Peyer's patch (tissue), 4 donors: ENCODE data around the gene ATP5PD. TPM values are rescaled to one million over a fixed set of nuclear protein-coding genes. Genes with fewer than 3 reads are reported as not detected.

Experiments
- DNase-seq, 3 donors: peaks; one replicate each; pipeline ENCODE4 v3.0.0-alpha.2; 2017 to 2019
- H3K27ac ChIP-seq, 4 donors: fragments of 200-600 bp; sonication (generic); one replicate each; pipeline ENCODE4 v1.5.1; 2016 to 2019
- H3K27me3 ChIP-seq, 2 donors: fragments of 200-600 bp; sonication (generic); one replicate each; pipeline ENCODE4 v1.5.1; 2019
- H3K36me3 ChIP-seq, 3 donors: fragments of 200-600 bp; sonication (generic); one replicate each; pipeline ENCODE4 v1.5.1; 2016 to 2019
- H3K4me1 ChIP-seq, 4 donors: fragments of 200-600 bp; sonication (generic); one replicate each; pipeline ENCODE4 v1.5.1; 2016 to 2019
- H3K4me3 ChIP-seq, 4 donors: fragments of 200-600 bp; sonication (generic); 1 replicate in 3 of 4; 2 replicates in 1 of 4; pipeline ENCODE4 v1.5.1; 2016 to 2019; ENCODE audit warnings: mild to moderate bottlenecking in 1 of 4
- H3K9me3 ChIP-seq, 4 donors: fragments of 200-600 bp; sonication (generic); one replicate each; pipeline ENCODE4 v1.5.1; 2016 to 2019; ENCODE audit warnings: mild to moderate bottlenecking in 1 of 4
- POLR2A ChIP-seq, 2 donors: fragments of 450-650 bp; IDR thresholded peaks; one replicate each; pipeline ENCODE4 v1.5.1; 2017; ENCODE audit warnings: antibody characterized with exemption in 2 of 2, mild to moderate bottlenecking in 2 of 2, moderate library complexity in 2 of 2
- total RNA-seq, 4 donors: library from RNA; depleted of rRNA; stranded (reverse); fragments of >200 nt; gene quantifications; one replicate each; pipeline ENCODE4 v1.1.0, GENCODE V29; 2016
- TF ChIP-seq, protein P1 (sequence below), 6 experiments: fragments of 450-650 bp in 4 of 6; fragments of 200-600 bp in 2 of 6; sonication (generic) in 1 of 6; IDR thresholded peaks; one replicate each; pipeline ENCODE4 v1.5.1; 2017 to 2019; ENCODE audit warnings: antibody characterized with exemption in 6 of 6, mild to moderate bottlenecking in 3 of 6, moderate library complexity in 1 of 6

ATP5PD gene
- total RNA-seq, 4 donors from 2014 or later = 202 to 302 (median 247) TPM

DNA sequence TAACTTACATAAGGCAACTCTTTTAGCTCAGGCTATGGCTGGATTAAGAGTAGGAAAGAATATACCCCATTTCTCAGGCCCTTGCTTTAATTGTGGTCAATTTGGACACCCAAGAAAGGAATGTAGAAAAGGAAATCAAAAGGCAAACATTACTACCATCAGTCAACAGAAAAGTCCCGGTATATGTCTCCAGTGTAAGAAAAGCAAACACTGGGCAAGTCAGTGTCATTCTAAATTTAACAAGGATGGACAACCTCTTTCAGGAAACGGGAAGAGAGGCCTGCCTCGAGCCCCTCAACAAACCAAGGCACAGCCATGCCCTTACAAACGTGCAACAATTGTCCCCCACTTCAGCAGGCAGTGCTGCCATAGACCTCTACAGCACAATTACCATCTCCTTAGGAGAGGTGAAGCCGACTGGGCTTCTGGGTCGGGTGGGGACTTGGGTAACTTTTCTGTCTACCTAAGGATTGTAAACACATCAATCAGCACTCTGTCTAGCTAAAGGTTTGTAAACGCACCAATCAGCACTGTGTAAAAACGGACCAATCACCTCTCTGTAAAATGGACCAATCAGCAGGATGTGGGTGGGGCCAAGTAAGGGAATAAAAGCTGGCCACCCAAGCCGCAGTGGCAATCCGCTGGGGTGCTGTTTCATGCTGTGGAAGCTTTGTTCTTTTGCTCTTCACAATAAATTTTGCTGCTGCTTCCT is 21.9 kb downstream of the ATP5PD start:
- H3K9me3 ChIP-seq = no peaks in the 10 kb centered on the region
- TF ChIP-seq, protein P1, sequence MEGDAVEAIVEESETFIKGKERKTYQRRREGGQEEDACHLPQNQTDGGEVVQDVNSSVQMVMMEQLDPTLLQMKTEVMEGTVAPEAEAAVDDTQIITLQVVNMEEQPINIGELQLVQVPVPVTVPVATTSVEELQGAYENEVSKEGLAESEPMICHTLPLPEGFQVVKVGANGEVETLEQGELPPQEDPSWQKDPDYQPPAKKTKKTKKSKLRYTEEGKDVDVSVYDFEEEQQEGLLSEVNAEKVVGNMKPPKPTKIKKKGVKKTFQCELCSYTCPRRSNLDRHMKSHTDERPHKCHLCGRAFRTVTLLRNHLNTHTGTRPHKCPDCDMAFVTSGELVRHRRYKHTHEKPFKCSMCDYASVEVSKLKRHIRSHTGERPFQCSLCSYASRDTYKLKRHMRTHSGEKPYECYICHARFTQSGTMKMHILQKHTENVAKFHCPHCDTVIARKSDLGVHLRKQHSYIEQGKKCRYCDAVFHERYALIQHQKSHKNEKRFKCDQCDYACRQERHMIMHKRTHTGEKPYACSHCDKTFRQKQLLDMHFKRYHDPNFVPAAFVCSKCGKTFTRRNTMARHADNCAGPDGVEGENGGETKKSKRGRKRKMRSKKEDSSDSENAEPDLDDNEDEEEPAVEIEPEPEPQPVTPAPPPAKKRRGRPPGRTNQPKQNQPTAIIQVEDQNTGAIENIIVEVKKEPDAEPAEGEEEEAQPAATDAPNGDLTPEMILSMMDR (IDR thresholded peaks at IDR 0.05) = no peak
- TF ChIP-seq POLR2A (IDR thresholded peaks at IDR 0.05) = no peak
- peaks cover 0 to 30% (median 0%) of the 10 kb centered on the region in 3 donors for H3K36me3 ChIP-seq
- H3K27me3 ChIP-seq = no peaks in the 10 kb centered on the region
- H3K4me1 ChIP-seq = no peaks in the 10 kb centered on the region
- H3K4me3 ChIP-seq = no peak overlapping the region
- no peak for DNase-seq
- H3K27ac ChIP-seq = no peak overlapping the region

DNA sequence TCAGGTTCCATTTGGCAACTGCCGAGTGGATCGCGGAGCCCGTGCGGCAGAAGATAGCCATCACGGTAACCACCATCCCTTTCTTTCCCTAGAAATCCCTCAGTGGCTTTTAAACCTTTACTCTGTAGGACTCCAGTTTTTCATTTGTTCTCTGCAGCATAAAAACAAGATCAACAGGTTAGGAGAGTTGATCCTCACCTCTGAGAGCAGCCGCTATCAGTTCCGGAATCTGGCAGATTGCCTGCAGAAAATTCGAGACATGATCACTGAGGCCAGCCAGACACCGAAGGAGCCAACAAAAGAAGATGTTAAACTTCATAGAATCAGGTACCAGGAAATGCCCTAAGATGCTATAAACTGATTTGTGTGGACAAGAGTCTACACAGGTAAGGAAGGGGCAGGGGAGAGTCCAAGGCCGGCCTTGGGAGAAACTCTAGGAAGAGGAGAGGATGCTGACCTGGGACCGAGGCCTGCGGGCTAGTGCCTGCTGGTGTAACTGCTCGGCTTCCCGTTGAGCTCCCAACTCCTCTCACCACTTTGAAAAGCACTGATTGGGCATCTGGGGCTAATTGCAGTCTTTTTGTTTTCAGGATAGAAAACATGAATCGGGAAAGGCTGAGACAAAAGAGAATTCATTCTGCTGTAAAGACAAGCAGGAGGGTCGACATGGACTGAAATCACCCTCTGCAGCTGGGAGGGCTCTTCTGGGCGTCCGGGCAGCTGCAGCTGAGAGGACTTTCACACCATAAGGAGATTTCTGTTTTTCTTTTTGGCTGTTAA is 26.2 kb downstream of the ATP5PD start:
- Histone ChIP-seq H3K36me3 (peaks cover 0 to 53% (median 0%) of the 10 kb centered on the region in 3 donors), H3K4me1 (no peaks in the 10 kb centered on the region), H3K27me3 (no peaks in the 10 kb centered on the region), H3K27ac (no peak overlapping the region), H3K9me3 (no peaks in the 10 kb centered on the region), H3K4me3 (no peak overlapping the region)
- TF ChIP-seq, protein P1 (IDR thresholded peaks at IDR 0.05) = no peak
- no peak for TF ChIP-seq POLR2A (IDR thresholded peaks at IDR 0.05)
- DNase-seq = no peak

DNA sequence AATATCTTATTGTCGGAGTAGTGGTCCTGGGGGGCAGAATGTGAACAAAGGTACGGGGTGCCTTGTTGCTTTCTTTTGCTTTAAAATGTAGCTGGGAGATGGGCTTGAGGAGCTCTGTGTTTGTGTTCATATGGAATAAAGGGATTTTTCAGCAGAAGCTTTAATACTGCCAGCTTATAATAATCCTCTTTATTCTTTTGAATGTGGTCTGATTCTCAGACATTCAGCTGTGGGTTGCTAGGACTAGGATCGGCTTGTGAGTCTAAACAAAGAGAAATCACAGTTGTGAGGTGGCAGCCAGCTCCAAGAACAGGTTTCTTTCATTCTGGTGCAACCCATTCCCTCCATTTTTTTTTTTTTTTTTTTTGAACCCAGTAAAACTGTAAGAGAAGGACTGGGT is 27.1 kb downstream of the ATP5PD start:
- TF ChIP-seq, protein P1 (IDR thresholded peaks at IDR 0.05) = no peak
- TF ChIP-seq POLR2A (IDR thresholded peaks at IDR 0.05) = no peak
- Histone ChIP-seq H3K4me3 (no peak overlapping the region), H3K9me3 (no peaks in the 10 kb centered on the region), H3K27ac (no peak overlapping the region), H3K27me3 (no peaks in the 10 kb centered on the region), H3K36me3 (peaks cover 0 to 53% (median 0%) of the 10 kb centered on the region in 3 donors), H3K4me1 (no peaks in the 10 kb centered on the region)
- DNase-seq = no peak

DNA sequence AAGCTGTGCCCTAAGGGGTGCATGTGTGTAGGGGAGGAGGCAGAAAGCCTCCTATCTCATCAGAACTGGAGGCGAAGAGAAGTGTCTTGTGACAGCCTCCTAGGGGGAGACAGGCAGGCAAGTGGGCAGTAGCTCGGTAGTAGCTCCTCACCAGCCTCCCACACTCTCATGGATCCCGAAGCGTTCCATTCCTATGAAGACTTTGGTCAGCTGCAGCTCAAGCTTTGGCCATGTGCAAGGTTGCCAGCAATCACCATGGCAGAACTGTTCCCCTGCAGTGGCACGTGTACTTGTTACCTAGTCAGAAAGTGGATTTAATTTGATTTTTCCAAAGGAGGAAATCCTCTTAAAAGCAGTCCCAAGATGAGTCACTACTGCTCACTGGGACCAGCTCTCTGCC is 27.6 kb downstream of the ATP5PD start:
- no peaks in the 10 kb centered on the region for H3K27me3 ChIP-seq
- peaks cover 0 to 53% (median 0%) of the 10 kb centered on the region in 3 donors for H3K36me3 ChIP-seq
- DNase-seq = no peak
- no peaks in the 10 kb centered on the region for H3K9me3 ChIP-seq
- TF ChIP-seq, protein P1 (IDR thresholded peaks at IDR 0.05) = no peak
- TF ChIP-seq POLR2A (IDR thresholded peaks at IDR 0.05) = no peak
- H3K27ac ChIP-seq = no peak overlapping the region
- H3K4me3 ChIP-seq = no peak overlapping the region
- no peaks in the 10 kb centered on the region for H3K4me1 ChIP-seq

DNA sequence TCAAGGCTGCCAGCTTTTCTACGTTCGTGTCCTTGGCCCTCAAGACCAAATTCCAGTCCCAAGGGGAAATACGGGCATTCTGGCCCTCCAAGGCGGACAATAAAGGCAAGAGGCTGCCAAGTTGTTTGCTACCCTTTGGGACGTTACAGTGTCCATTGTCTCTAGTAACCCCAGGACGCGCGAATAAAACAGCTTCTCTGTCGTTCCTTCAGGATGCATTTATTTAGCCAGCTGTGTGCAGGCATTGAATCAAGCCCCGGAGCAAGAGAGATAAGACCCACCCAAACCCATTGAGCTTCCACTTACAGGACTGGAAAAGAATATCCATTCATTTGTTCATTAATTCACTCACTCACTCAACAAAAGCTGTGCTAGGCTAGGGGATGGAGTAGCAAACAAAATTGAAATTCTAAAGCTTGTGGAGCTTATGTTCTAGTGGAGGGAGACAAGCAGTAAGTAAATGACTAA is 33.6 kb downstream of the ATP5PD start:
- Histone ChIP-seq H3K9me3 (no peaks in the 10 kb centered on the region), H3K4me1 (peaks cover 0 to 23% (median 7%) of the 10 kb centered on the region in 4 donors), H3K27ac (peak overlapping the region; percentile 59 to 88 (median 80)), H3K36me3 (peaks cover 0 to 13% (median 0%) of the 10 kb centered on the region in 3 donors), H3K4me3 (peak overlapping the region; percentile 82 to 94 (median 88)), H3K27me3 (no peaks in the 10 kb centered on the region)
- TF ChIP-seq, protein P1 (IDR thresholded peaks at IDR 0.05) = no peak
- TF ChIP-seq POLR2A (IDR thresholded peaks at IDR 0.05) = no peak
- no peak for DNase-seq
